IMR-90 (cell line): ENCODE measurements around the gene GABRR3.

Experiments
- CEBPB ChIP-seq: IDR thresholded peaks from 2 replicates; pipeline ENCODE4 v1.6.1; 2012; ENCODE audit warnings: low read depth, low read length, improper control_type of control experiment
- FOS ChIP-seq: fragments of 150-350 bp; IDR thresholded peaks from 2 replicates; pipeline ENCODE4 v1.6.1; 2016; ENCODE audit warnings: low read depth, low read length
- MAFK ChIP-seq: IDR thresholded peaks from 2 replicates; pipeline ENCODE4 v1.6.1; 2012; ENCODE audit warnings: low read depth, low read length, improper control_type of control experiment
- POLR2A ChIP-seq: IDR thresholded peaks from 2 replicates; pipeline ENCODE4 v1.6.1; 2012; ENCODE audit warnings: mild to moderate bottlenecking, low read depth, low read length
- RFX5 ChIP-seq: IDR thresholded peaks from 2 replicates; pipeline ENCODE4 v1.8.0; 2012; ENCODE audit warnings: low read depth, mild to moderate bottlenecking, low read length, moderate library complexity
- SMC3 ChIP-seq: fragments of 150-350 bp; IDR thresholded peaks from 2 replicates; pipeline ENCODE4 v1.6.1; 2016; ENCODE audit warnings: low read depth, mild to moderate bottlenecking, antibody characterized with exemption, low read length, moderate library complexity
- TF ChIP-seq, protein P1 (sequence below): conservative IDR thresholded peaks from 2 replicates; pipeline ENCODE4 v1.5.1; 2012; ENCODE audit warnings: mild to moderate bottlenecking, low read depth, low read length, improper control_type of control experiment
- TF ChIP-seq, protein P2 (sequence below): fragments of 150-350 bp; IDR thresholded peaks from 2 replicates; pipeline ENCODE4 v1.6.1; 2017; ENCODE audit warnings: mild to moderate bottlenecking, antibody characterized with exemption, low read length, low read depth
- TF ChIP-seq, protein P3 (sequence below): fragments of 150-350 bp; IDR thresholded peaks from 2 replicates; pipeline ENCODE4 v1.6.1; 2016; ENCODE audit warnings: low read depth, mild to moderate bottlenecking, low read length, moderate library complexity, borderline replicate concordance

DNA sequence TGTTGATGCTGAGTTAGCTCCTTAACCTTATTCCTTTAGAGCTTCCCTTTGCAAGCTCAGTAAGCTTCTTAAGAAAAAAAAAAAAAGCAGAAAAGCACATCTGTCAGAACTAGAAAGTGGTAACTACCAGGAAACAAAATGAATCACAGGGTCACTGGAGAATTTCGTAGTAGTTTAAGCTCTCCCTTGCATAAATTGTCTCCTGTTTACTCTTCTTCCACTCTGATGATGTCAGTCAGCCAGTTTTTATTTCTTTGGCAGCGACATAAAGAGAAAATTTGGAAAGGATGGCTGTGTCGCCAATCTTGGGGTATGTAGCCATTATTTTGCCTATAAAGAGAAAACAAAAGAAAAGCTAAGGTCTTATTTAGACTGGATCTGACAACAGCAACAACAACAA, 3.2 kb upstream of the GABRR3 start:
- no peak for TF ChIP-seq MAFK
- TF ChIP-seq, protein P1, sequence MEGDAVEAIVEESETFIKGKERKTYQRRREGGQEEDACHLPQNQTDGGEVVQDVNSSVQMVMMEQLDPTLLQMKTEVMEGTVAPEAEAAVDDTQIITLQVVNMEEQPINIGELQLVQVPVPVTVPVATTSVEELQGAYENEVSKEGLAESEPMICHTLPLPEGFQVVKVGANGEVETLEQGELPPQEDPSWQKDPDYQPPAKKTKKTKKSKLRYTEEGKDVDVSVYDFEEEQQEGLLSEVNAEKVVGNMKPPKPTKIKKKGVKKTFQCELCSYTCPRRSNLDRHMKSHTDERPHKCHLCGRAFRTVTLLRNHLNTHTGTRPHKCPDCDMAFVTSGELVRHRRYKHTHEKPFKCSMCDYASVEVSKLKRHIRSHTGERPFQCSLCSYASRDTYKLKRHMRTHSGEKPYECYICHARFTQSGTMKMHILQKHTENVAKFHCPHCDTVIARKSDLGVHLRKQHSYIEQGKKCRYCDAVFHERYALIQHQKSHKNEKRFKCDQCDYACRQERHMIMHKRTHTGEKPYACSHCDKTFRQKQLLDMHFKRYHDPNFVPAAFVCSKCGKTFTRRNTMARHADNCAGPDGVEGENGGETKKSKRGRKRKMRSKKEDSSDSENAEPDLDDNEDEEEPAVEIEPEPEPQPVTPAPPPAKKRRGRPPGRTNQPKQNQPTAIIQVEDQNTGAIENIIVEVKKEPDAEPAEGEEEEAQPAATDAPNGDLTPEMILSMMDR = no peak
- no peak for TF ChIP-seq POLR2A
- TF ChIP-seq, protein P2, sequence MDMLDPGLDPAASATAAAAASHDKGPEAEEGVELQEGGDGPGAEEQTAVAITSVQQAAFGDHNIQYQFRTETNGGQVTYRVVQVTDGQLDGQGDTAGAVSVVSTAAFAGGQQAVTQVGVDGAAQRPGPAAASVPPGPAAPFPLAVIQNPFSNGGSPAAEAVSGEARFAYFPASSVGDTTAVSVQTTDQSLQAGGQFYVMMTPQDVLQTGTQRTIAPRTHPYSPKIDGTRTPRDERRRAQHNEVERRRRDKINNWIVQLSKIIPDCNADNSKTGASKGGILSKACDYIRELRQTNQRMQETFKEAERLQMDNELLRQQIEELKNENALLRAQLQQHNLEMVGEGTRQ = no peak
- no peak for TF ChIP-seq CEBPB
- no peak for TF ChIP-seq RFX5
- TF ChIP-seq SMC3 = no peak
- no peak for TF ChIP-seq FOS
- TF ChIP-seq, protein P3, sequence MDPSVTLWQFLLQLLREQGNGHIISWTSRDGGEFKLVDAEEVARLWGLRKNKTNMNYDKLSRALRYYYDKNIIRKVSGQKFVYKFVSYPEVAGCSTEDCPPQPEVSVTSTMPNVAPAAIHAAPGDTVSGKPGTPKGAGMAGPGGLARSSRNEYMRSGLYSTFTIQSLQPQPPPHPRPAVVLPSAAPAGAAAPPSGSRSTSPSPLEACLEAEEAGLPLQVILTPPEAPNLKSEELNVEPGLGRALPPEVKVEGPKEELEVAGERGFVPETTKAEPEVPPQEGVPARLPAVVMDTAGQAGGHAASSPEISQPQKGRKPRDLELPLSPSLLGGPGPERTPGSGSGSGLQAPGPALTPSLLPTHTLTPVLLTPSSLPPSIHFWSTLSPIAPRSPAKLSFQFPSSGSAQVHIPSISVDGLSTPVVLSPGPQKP = no peak
